Activated CD8-positive, alpha-beta T cell treated with anti-CD3 and anti-CD28 coated beads for 36 hours (primary cell): ENCODE measurements around the gene PDLIM1. TPM values are rescaled to one million over a fixed set of nuclear protein-coding genes. Genes with fewer than 3 reads are reported as not detected.

Experiments
- ATAC-seq: fragments of 200-7000 bp; cut with Tn5 transposase; one replicate; pipeline ENCODE4 v1.10.0; 2021; ENCODE audit warnings: mild to moderate bottlenecking, moderate library complexity
- CTCF ChIA-PET: fragments of 350-600 bp; sonication (Branson Sonifier 250); formaldehyde crosslinking; loops from one replicate; lab custom pipeline; 2021; ENCODE audit warnings: antibody characterized with exemption; lab: Charles Lee
- POLR2A ChIA-PET: fragments of 350-600 bp; sonication (Branson Sonifier 250); formaldehyde crosslinking; loops from one replicate; lab custom pipeline; 2021; ENCODE audit warnings: antibody characterized with exemption; lab: Charles Lee
- DNase-seq: peaks from one replicate; pipeline ENCODE4 v3.0.0-alpha.2; 2020
- H3K27ac Mint-ChIP-seq: one replicate; pipeline ENCODE4 v1.8.0; 2021; ENCODE audit warnings: mild to moderate bottlenecking, mixed read lengths
- H3K27me3 Mint-ChIP-seq: one replicate; pipeline ENCODE4 v1.8.0; 2021; ENCODE audit warnings: mixed read lengths
- H3K36me3 Mint-ChIP-seq: one replicate; pipeline ENCODE4 v1.8.0; 2021; ENCODE audit warnings: low read depth, mixed read lengths
- H3K4me1 Mint-ChIP-seq: one replicate; pipeline ENCODE4 v1.8.0; 2021; ENCODE audit warnings: low read depth, mixed read lengths
- H3K4me3 Mint-ChIP-seq: one replicate; pipeline ENCODE4 v1.8.0; 2021; ENCODE audit warnings: mild to moderate bottlenecking, moderate library complexity, mixed read lengths
- H3K9me3 Mint-ChIP-seq: one replicate; pipeline ENCODE4 v1.8.0; 2021; ENCODE audit warnings: mixed read lengths
- CTCF ChIP-seq: fragments of 200-600 bp; IDR thresholded peaks from one replicate; pipeline ENCODE4 v1.8.0; 2022; ENCODE audit warnings: antibody characterized with exemption, mild to moderate bottlenecking
- intact Hi-C: fragments of 100-400 bp; cut with micrococcal nuclease; formaldehyde crosslinking; loops from one replicate; pipeline ENCODE4 v1.10.0; 2022
- total RNA-seq, 2 experiments: library from RNA; stranded (reverse); gene quantifications; one replicate each; pipeline ENCODE4 v1.2.3, GENCODE V29; 2021

PDLIM1 gene
- total RNA-seq, 2 experiments from 2014 or later, result 0.74 to 1.1 TPM

- Mint-ChIP-seq H3K27me3 (peaks cover 5% of the 10 kb centered on the region), H3K4me1 (peaks cover 23% of the 10 kb centered on the region), H3K9me3 (peaks cover 4% of the 10 kb centered on the region), H3K27ac (no peak overlapping the region), H3K36me3 (no peaks in the 10 kb centered on the region), H3K4me3 (no peak overlapping the region)
- ATAC-seq (no peak), DNase-seq (no peak)
- ChIA-PET CTCF (interaction anchor here (1.0 to 1.1 kb wide), 2 partner anchors 9 to 33 kb away, joined by 3 to 4 read pairs; no protein-coding TSS in a partner anchor), POLR2A (no interaction called here)
- no peak for TF ChIP-seq CTCF
- intact Hi-C loops, result no loop called here
Measured at GRCh38 chr10:95237376-95238170, 53.2 kb downstream of the PDLIM1 start.

- DNase-seq, result peak; percentile 55
- POLR2A ChIA-PET, result interaction anchor here (0.6 kb wide), 1 partner anchor 8 kb away, joined by 5 read pairs; no protein-coding TSS in a partner anchor
- peak; percentile 88 for ATAC-seq
- CTCF ChIA-PET, result interaction anchor here (1.0 to 3.1 kb wide), 3 partner anchors 10 to 31 kb away, joined by 3 to 12 read pairs (median 4); no protein-coding TSS in a partner anchor
- intact Hi-C loops, result no loop called here
- Mint-ChIP-seq H3K9me3 (peaks cover 7% of the 10 kb centered on the region), H3K4me1 (peaks cover 24% of the 10 kb centered on the region), H3K36me3 (peaks cover under 1% of the 10 kb centered on the region), H3K27me3 (peaks cover 6% of the 10 kb centered on the region), H3K4me3 (peak overlapping the region; percentile 17), H3K27ac (peak overlapping the region; percentile 83)
- TF ChIP-seq CTCF, result no peak
Measured at GRCh38 chr10:95236068-95236903, 54.5 kb downstream of the PDLIM1 start.

- intact Hi-C loops, result no loop called here
- Mint-ChIP-seq H3K36me3 (peaks cover 5% of the 10 kb centered on the region), H3K9me3 (peaks cover 9% of the 10 kb centered on the region), H3K27ac (peak overlapping the region; percentile 83), H3K4me1 (peaks cover 30% of the 10 kb centered on the region), H3K27me3 (peaks cover 8% of the 10 kb centered on the region), H3K4me3 (peak overlapping the region; percentile 17)
- no peak for TF ChIP-seq CTCF
- ATAC-seq (no peak), DNase-seq (no peak)
- ChIA-PET POLR2A (no interaction called here), CTCF (interaction anchor here (2.1 to 3.1 kb wide), 2 partner anchors 9 to 11 kb away, joined by 4 to 12 read pairs; no protein-coding TSS in a partner anchor)
Measured at GRCh38 chr10:95235676-95236067, 55.1 kb downstream of the PDLIM1 start.

GRCh38 chr10:95234951-95235350, 55.9 kb downstream of the PDLIM1 start:
- ATAC-seq, result no peak
- H3K27ac Mint-ChIP-seq, result no peak overlapping the region
- intact Hi-C loops, result no loop called here
- no peak for TF ChIP-seq CTCF
- peaks cover 6% of the 10 kb centered on the region for H3K9me3 Mint-ChIP-seq
- H3K36me3 Mint-ChIP-seq, result peaks cover 5% of the 10 kb centered on the region
- no peak overlapping the region for H3K4me3 Mint-ChIP-seq
- peaks cover 8% of the 10 kb centered on the region for H3K27me3 Mint-ChIP-seq
- DNase-seq, result no peak
- ChIA-PET CTCF (interaction anchor here (2.1 to 3.1 kb wide), 2 partner anchors 10 to 12 kb away, joined by 4 to 12 read pairs; no protein-coding TSS in a partner anchor), POLR2A (interaction anchor here (0.7 kb wide), 2 partner anchors 130 to 136 kb away, joined by 3 to 5 read pairs; no protein-coding TSS in a partner anchor)
- H3K4me1 Mint-ChIP-seq, result peaks cover 33% of the 10 kb centered on the region
